Transverse colon (tissue), 4 donors: ENCODE measurements around the gene PFKFB3. TPM values are rescaled to one million over a fixed set of nuclear protein-coding genes. Genes with fewer than 3 reads are reported as not detected.

Experiments used
- DNase-seq: peaks from one replicate; pipeline ENCODE4 v3.0.0-alpha.2; 2019
- H3K27ac ChIP-seq, 4 donors: fragments of 200-600 bp; sonication (generic); 2 replicates each; pipeline ENCODE4 v1.5.1; 2016 to 2018; ENCODE audit warnings: inconsistent platforms in 4 of 4
- H3K27me3 ChIP-seq: fragments of 200-600 bp; sonication (generic); 2 replicates; pipeline ENCODE4 v1.5.1; 2017; ENCODE audit warnings: inconsistent platforms
- H3K36me3 ChIP-seq, 4 donors: fragments of 200-600 bp; sonication (generic); 2 replicates each; pipeline ENCODE4 v1.5.1; 2017 to 2019; ENCODE audit warnings: inconsistent platforms in 4 of 4
- H3K4me1 ChIP-seq, 4 donors: fragments of 200-600 bp; sonication (generic); 2 replicates each; pipeline ENCODE4 v1.5.1; 2017 to 2020; ENCODE audit warnings: inconsistent platforms in 4 of 4
- H3K4me3 ChIP-seq, 4 donors: fragments of 200-600 bp; sonication (generic); 1 replicate in 1 of 4; 2 replicates in 3 of 4; pipeline versions ENCODE4 v1.5.1 to v1.6.1; 2017 to 2019; ENCODE audit warnings: inconsistent platforms in 4 of 4
- H3K9me3 ChIP-seq, 2 donors: fragments of 200-600 bp; sonication (generic); 2 replicates each; pipeline ENCODE4 v1.5.1; 2017 to 2019; ENCODE audit warnings: inconsistent platforms in 2 of 2
- CTCF ChIP-seq, 5 experiments: fragments of 200-600 bp in 3 of 5; fragments of 450-650 bp in 2 of 5; sonication (generic) in 3 of 5; IDR thresholded peaks; 1 replicate in 2 of 5; 2 replicates in 3 of 5; pipeline ENCODE4 v1.5.1; 2016 to 2017; ENCODE audit warnings: antibody characterized with exemption in 5 of 5, inconsistent platforms in 3 of 5, mild to moderate bottlenecking in 2 of 5, moderate library complexity in 1 of 5
- EP300 ChIP-seq: sonication (generic); formaldehyde crosslinking; IDR thresholded peaks from one replicate; pipeline ENCODE4 v1.6.1; 2017; ENCODE audit warnings: antibody characterized with exemption, low read depth
- POLR2A ChIP-seq: fragments of 450-650 bp; IDR thresholded peaks from one replicate; pipeline ENCODE4 v1.6.1; 2016; ENCODE audit warnings: antibody characterized with exemption, mild to moderate bottlenecking, moderate library complexity
- POLR2AphosphoS5 ChIP-seq, 3 donors: sonication (generic); formaldehyde crosslinking; IDR thresholded peaks; one replicate each; pipeline ENCODE4 v1.6.1; 2016; ENCODE audit warnings: antibody characterized with exemption in 3 of 3
- WGBS, 2 donors: methylation state at CpG; one replicate each; pipeline ENCODE4 v1.1.5; 2018; ENCODE audit warnings: low coverage in 1 of 2; 5-methylcytosine and 5-hydroxymethylcytosine counted together
- in situ Hi-C, 4 donors: fragments of 200-750 bp; cut with MboI; loops; one replicate each; pipeline versions ENCODE4 v1.15.0 to v1.15.1; 2017; ENCODE audit warnings: low sequenced_read_pairs in 3 of 4, low pct_ligation_motif_present in 1 of 4, low pct_unique_long_range_greater_than_20kb in 1 of 4
- intact Hi-C: fragments of 100-400 bp; cut with DNase I; formaldehyde crosslinking; loops from one replicate; pipeline ENCODE4 v1.15.1; 2023; ENCODE audit warnings: low total_unique reads
- total RNA-seq, 4 donors: library from RNA; depleted of rRNA; stranded (reverse); fragments of >200 nt; gene quantifications; one replicate each; pipeline ENCODE4 v1.1.0, GENCODE V29; 2016

PFKFB3 gene
- total RNA-seq, 4 donors from 2014 or later = 16.9 to 29.9 (median 20.2) TPM

- peak overlapping the region; percentile 91 to 100 (median 93) for H3K27ac ChIP-seq
- DNase-seq = no peak
- TF ChIP-seq POLR2A (no peak), CTCF (IDR thresholded peaks at IDR 0.05) (no peak), EP300 (no peak), POLR2AphosphoS5 (IDR thresholded peaks at IDR 0.05) (no peak)
- H3K4me1 ChIP-seq = peaks cover 15 to 43% (median 34%) of the 10 kb centered on the region in 4 donors
- no peaks in the 10 kb centered on the region for H3K36me3 ChIP-seq
- intact Hi-C loops = loop anchor here (5.0 kb wide), 3 partner anchors 38 to 113 kb away; partner anchors contain the start of gene RBM17
- WGBS, 2 donors = 16 to 71% methylated on average over 1 to 6 of the region's 6 CpGs
- H3K4me3 ChIP-seq = peak overlapping the region in 2 of 4 donors; percentile 52 to 72
- H3K27me3 ChIP-seq = no peaks in the 10 kb centered on the region
- in situ Hi-C loops = loop anchor here in 2 of 4 donors (10.0 kb wide), 2 partner anchors 56 to 86 kb away; no protein-coding TSS in a partner anchor
- H3K9me3 ChIP-seq = no peaks in the 10 kb centered on the region
These were observed 2.3 kb upstream of the PFKFB3 start for GRCh38 chr10:6200440-6200733.

GRCh38 chr10:6200734-6201515, 1.8 kb upstream of the PFKFB3 start:
- peak in 1 of 3 donors; percentile 22 for TF ChIP-seq POLR2AphosphoS5 (IDR thresholded peaks at IDR 0.05)
- TF ChIP-seq EP300 = no peak
- peak; percentile 23 for TF ChIP-seq POLR2A
- Histone ChIP-seq H3K4me1 (peaks cover 15 to 39% (median 33%) of the 10 kb centered on the region in 4 donors), H3K9me3 (no peaks in the 10 kb centered on the region), H3K27me3 (no peaks in the 10 kb centered on the region), H3K36me3 (no peaks in the 10 kb centered on the region), H3K27ac (peak overlapping the region; percentile 91 to 100 (median 93)), H3K4me3 (peak overlapping the region; percentile 29 to 72 (median 52))
- WGBS, 2 donors = 0% methylated on average over 30 of the region's 59 CpGs; no CpG with 5 or more reads in 1 of the 2 donors
- intact Hi-C loops (loop anchor here (5.0 kb wide), 3 partner anchors 39 to 114 kb away; partner anchors contain the start of gene RBM17), in situ Hi-C loops (loop anchor here in 2 of 4 donors (10.0 kb wide), 2 partner anchors 56 to 86 kb away; no protein-coding TSS in a partner anchor)
- DNase-seq = peak; percentile 45

GRCh38 chr10:6201516-6201975, 1.2 kb upstream of the PFKFB3 start:
- H3K4me1 ChIP-seq = peaks cover 15 to 35% (median 33%) of the 10 kb centered on the region in 4 donors
- peak; percentile 14 to 52 (median 34) for TF ChIP-seq POLR2AphosphoS5 (IDR thresholded peaks at IDR 0.05)
- no peak for TF ChIP-seq EP300
- no peak for TF ChIP-seq POLR2A
- H3K36me3 ChIP-seq = no peaks in the 10 kb centered on the region
- no peaks in the 10 kb centered on the region for H3K27me3 ChIP-seq
- WGBS, 2 donors = 0% methylated on average over 23 of the region's 50 CpGs; no CpG with 5 or more reads in 1 of the 2 donors
- DNase-seq = peak; percentile 80
- in situ Hi-C loops = loop anchor here in 2 of 4 donors (10.0 kb wide), 2 partner anchors 57 to 87 kb away; no protein-coding TSS in a partner anchor
- H3K27ac ChIP-seq = peak overlapping the region; percentile 91 to 100 (median 93)
- peak overlapping the region; percentile 29 to 72 (median 52) for H3K4me3 ChIP-seq
- H3K9me3 ChIP-seq = no peaks in the 10 kb centered on the region
- intact Hi-C loops = loop anchor here (5.0 kb wide), 3 partner anchors 39 to 114 kb away; partner anchors contain the start of gene RBM17

GRCh38 chr10:6202098-6202683, 541 bp upstream of the PFKFB3 start:
- peaks cover 15 to 35% (median 32%) of the 10 kb centered on the region in 4 donors for H3K4me1 ChIP-seq
- no peaks in the 10 kb centered on the region for H3K36me3 ChIP-seq
- no peak for DNase-seq
- H3K4me3 ChIP-seq = peak overlapping the region; percentile 52 to 96 (median 62)
- H3K27ac ChIP-seq = peak overlapping the region; percentile 91 to 100 (median 93)
- H3K9me3 ChIP-seq = no peaks in the 10 kb centered on the region
- no peaks in the 10 kb centered on the region for H3K27me3 ChIP-seq
- in situ Hi-C loops = loop anchor here in 2 of 4 donors (10.0 kb wide), 2 partner anchors 57 to 87 kb away; no protein-coding TSS in a partner anchor
- intact Hi-C loops = loop anchor here (1.0 to 5.0 kb wide), 4 partner anchors 40 to 199 kb away; partner anchors contain the start of gene RBM17
- no peak for TF ChIP-seq CTCF (IDR thresholded peaks at IDR 0.05)
- no peak for TF ChIP-seq EP300
- TF ChIP-seq POLR2AphosphoS5 (IDR thresholded peaks at IDR 0.05) = no peak
- no peak for TF ChIP-seq POLR2A
- WGBS, 2 donors = 0% methylated on average over 29 of the region's 29 CpGs; no CpG with 5 or more reads in 1 of the 2 donors
